ENCODE data around the gene MAPRE3.

- TF ChIP-seq GATA3 (IDR thresholded peaks at IDR 0.05; ENCODE audit: low read depth, low read length) (no peak), GATA2 (IDR thresholded peaks at IDR 0.05; ENCODE audit: low read depth, low read length) (no peak; the same call in 1 of the 2 replicates)
These were observed 62.2 kb downstream of the MAPRE3 start, which contains the start of gene TMEM214 for GRCh38 chr2:27032495-27033252.
